NOMO-1 (cell line): ENCODE data around the gene MEIS1.

ENCODE experiments used
- DNase-seq, 2 experiments: peaks; one replicate each; lab custom pipeline; 2025; ENCODE audit not compliant: unreplicated experiment in 2 of 2; lab: John Stamatoyannopoulos, UW

MEIS1 gene

GRCh38 chr2:66559672-66560071, 124.7 kb downstream of the MEIS1 start:
- DNase-seq: no peak

- no peak for DNase-seq
These were observed 125.8 kb downstream of the MEIS1 start for GRCh38 chr2:66560683-66561082.

- no peak for DNase-seq
These were observed 126.8 kb downstream of the MEIS1 start for GRCh38 chr2:66561645-66562303.

- no peak for DNase-seq
These were observed 127.4 kb downstream of the MEIS1 start for GRCh38 chr2:66562304-66562685.

GRCh38 chr2:66563473-66563872, 128.5 kb downstream of the MEIS1 start:
- no peak for DNase-seq

- no peak for DNase-seq
These were observed 130.4 kb downstream of the MEIS1 start for GRCh38 chr2:66565291-66565690.

GRCh38 chr2:66566726-66567399, 131.9 kb downstream of the MEIS1 start:
- no peak for DNase-seq

- DNase-seq: no peak
These were observed 132.8 kb downstream of the MEIS1 start for GRCh38 chr2:66567729-66568128.

- no peak for DNase-seq
These were observed 133.8 kb downstream of the MEIS1 start for GRCh38 chr2:66568650-66569300.

GRCh38 chr2:66569321-66569851, 134.5 kb downstream of the MEIS1 start:
- DNase-seq: peak; percentile 81 to 84

- no peak for DNase-seq
These were observed 135.0 kb downstream of the MEIS1 start for GRCh38 chr2:66569974-66570373.

GRCh38 chr2:66570471-66570870, 135.5 kb downstream of the MEIS1 start:
- no peak for DNase-seq

- DNase-seq: no peak
These were observed 137.0 kb downstream of the MEIS1 start for GRCh38 chr2:66571918-66572317.

GRCh38 chr2:66572391-66572790, 137.5 kb downstream of the MEIS1 start:
- no peak for DNase-seq

GRCh38 chr2:66573416-66573815, 138.5 kb downstream of the MEIS1 start:
- no peak for DNase-seq

- DNase-seq: no peak
These were observed 138.9 kb downstream of the MEIS1 start for GRCh38 chr2:66573821-66574233.

GRCh38 chr2:66574701-66575624, 140.0 kb downstream of the MEIS1 start:
- peak; percentile 38 to 62 for DNase-seq

GRCh38 chr2:66575625-66576310, 140.8 kb downstream of the MEIS1 start:
- peak in 1 of 2 experiments; percentile 23 for DNase-seq

GRCh38 chr2:66576311-66576560, 141.3 kb downstream of the MEIS1 start:
- DNase-seq: no peak

GRCh38 chr2:66576561-66577320, 141.8 kb downstream of the MEIS1 start:
- peak in 1 of 2 experiments; percentile 40 for DNase-seq
